GM12878 (cell line): Measurements from ENCODE around the gene CARF. TPM values are rescaled to one million over a fixed set of nuclear protein-coding genes. Genes with fewer than 3 reads are reported as not detected.
A peak's percentile ranks its signal among the peaks of the same experiment; 100 is the strongest.

ENCODE experiments used
- ATAC-seq: fragments of 200-7000 bp; cut with Tn5 transposase; 3 replicates; pipeline ENCODE4 v1.9.1; 2020; ENCODE audit warnings: mild to moderate bottlenecking, moderate library complexity
- BruUV-seq: library from RNA; stranded (reverse); fragments of 400-500 nt; replicated peaks from 2 replicates; lab custom pipeline; 2021; lab: Mats Ljungman, UMichigan
- CTCF ChIA-PET: fragments of 300-600 bp; sonication (Branson Sonifier 250); formaldehyde crosslinking; extraction: SDS; loops from one replicate; lab custom pipeline; 2021; ENCODE audit warnings: inconsistent platforms; lab: Yijun Ruan, JAX
- POLR2A ChIA-PET: fragments of 350-600 bp; formaldehyde crosslinking; extraction: SDS; loops from one replicate; lab custom pipeline; 2021; ENCODE audit warnings: inconsistent platforms; lab: Charles Lee
- RAD21 ChIA-PET: fragments of 300-600 bp; sonication (Branson Sonifier 250); formaldehyde crosslinking; loops from one replicate; lab custom pipeline; 2023; ENCODE audit warnings: antibody characterized with exemption; ENCODE audit not compliant: unreplicated experiment; lab: Charles Lee
- SMC1A ChIA-PET: fragments of 300-600 bp; sonication (Branson Sonifier 250); formaldehyde crosslinking; loops from one replicate; lab custom pipeline; 2023; ENCODE audit not compliant: unreplicated experiment, uncharacterized antibody; lab: Charles Lee
- DNase-seq: peaks from one replicate; pipeline ENCODE4 v3.0.0-alpha.2; 2011; ENCODE audit warnings: low read depth, low spot score
- FAIRE-seq: peaks from 3 replicates; lab custom pipeline; 2011; peaks lifted over from hg19 to GRCh38; lab: Jason Lieb, UNC
- H2AFZ ChIP-seq: 2 replicates; pipeline ENCODE4 v1.6.0; 2011; ENCODE audit warnings: low read depth, low read length, control low read depth; ENCODE audit not compliant: control insufficient read depth
- H3K27ac ChIP-seq: 2 replicates; pipeline ENCODE4 v1.5.1; 2011; ENCODE audit warnings: control low read depth; ENCODE audit not compliant: control insufficient read depth, insufficient read depth
- H3K27me3 ChIP-seq, 2 experiments: replicated peaks in 1 of 2; 2 replicates each; pipeline versions ENCODE4 v1.6.0 to v1.6.1; 2011; ENCODE audit warnings: low read length in 1 of 2; ENCODE audit not compliant: control insufficient read depth in 2 of 2, insufficient read depth in 2 of 2
- H3K36me3 ChIP-seq, 2 experiments: 2 replicates each; pipeline ENCODE4 v1.5.1; 2011; ENCODE audit warnings: low read length in 1 of 2; ENCODE audit not compliant: control insufficient read depth in 2 of 2, insufficient read depth in 2 of 2
- H3K4me1 ChIP-seq: 2 replicates; pipeline ENCODE4 v1.6.1; 2011; ENCODE audit warnings: mild to moderate bottlenecking, low read length, moderate library complexity, mixed read lengths; ENCODE audit not compliant: control insufficient read depth, insufficient read depth
- H3K4me2 ChIP-seq: 2 replicates; pipeline ENCODE4 v1.6.0; 2011; ENCODE audit warnings: control low read depth; ENCODE audit not compliant: control insufficient read depth, insufficient read depth
- H3K4me3 ChIP-seq: fragments of 200-600 bp; sonication (generic); 2 replicates; pipeline ENCODE4 v1.5.1; 2016
- H3K79me2 ChIP-seq: 2 replicates; pipeline ENCODE4 v1.6.0; 2011; ENCODE audit warnings: low read length; ENCODE audit not compliant: control insufficient read depth, insufficient read depth
- H3K9ac ChIP-seq: 2 replicates; pipeline ENCODE4 v1.8.0; 2011; ENCODE audit warnings: low read length, control low read depth, mixed read lengths; ENCODE audit not compliant: control insufficient read depth, insufficient read depth
- H3K9me3 ChIP-seq: replicated peaks from 3 replicates; pipeline ENCODE4 v1.5.1; 2011; ENCODE audit warnings: mild to moderate bottlenecking, low read length; ENCODE audit not compliant: control insufficient read depth, insufficient read depth
- H4K20me1 ChIP-seq: 2 replicates; pipeline ENCODE4 v1.6.0; 2011; ENCODE audit not compliant: control insufficient read depth, insufficient read depth
- ESRRA ChIP-seq: IDR thresholded peaks from 2 replicates; pipeline ENCODE4 v1.6.1; 2012; ENCODE audit warnings: mild to moderate bottlenecking, low read length, improper control_type of control experiment
- EZH2 ChIP-seq: IDR thresholded peaks from 2 replicates; pipeline ENCODE4 v1.6.1; 2012; ENCODE audit warnings: low read depth, mild to moderate bottlenecking, control low read depth, inconsistent platforms, low read length, borderline replicate concordance; ENCODE audit not compliant: control insufficient read depth
- RBBP5 ChIP-seq: fragments of 200-600 bp; sonication (generic); conservative IDR thresholded peaks from 2 replicates; pipeline ENCODE4 v1.6.1; 2016
- RCOR1 ChIP-seq: conservative IDR thresholded peaks from 2 replicates; pipeline ENCODE4 v1.6.1; 2012; ENCODE audit warnings: low read depth, low read length, improper control_type of control experiment
- RELA ChIP-seq: fragments of 450-650 bp; IDR thresholded peaks from 2 replicates; pipeline ENCODE4 v1.8.0; 2014; ENCODE audit warnings: borderline replicate concordance; ENCODE audit not compliant: partially characterized antibody
- SMAD1 ChIP-seq: fragments of 450-650 bp; IDR thresholded peaks from 2 replicates; pipeline ENCODE4 v1.6.1; 2018; ENCODE audit warnings: mild to moderate bottlenecking, low read depth; ENCODE audit not compliant: partially characterized antibody
- SMAD5 ChIP-seq: IDR thresholded peaks from 2 replicates; pipeline ENCODE4 v1.6.1; 2016; ENCODE audit warnings: antibody characterized with exemption, low read depth
- TCF7 ChIP-seq: IDR thresholded peaks from 2 replicates; pipeline ENCODE4 v1.6.1; 2014; ENCODE audit warnings: antibody characterized with exemption, borderline replicate concordance
- ZBED1 ChIP-seq: IDR thresholded peaks from 2 replicates; pipeline ENCODE4 v1.6.1; 2016; ENCODE audit warnings: borderline replicate concordance
- WGBS: methylation state at CpG from one replicate; pipeline ENCODE4 v1.1.6; 2016; ENCODE audit warnings: low lambda C conversion rate; ENCODE audit not compliant: insufficient replicate concordance, insufficient coverage; ENCODE audit errors: missing lambda C conversion rate; 5-methylcytosine and 5-hydroxymethylcytosine counted together
- in situ Hi-C: fragments of 300-500 bp; cut with MboI; formaldehyde crosslinking; loops from 9 replicates; pipeline ENCODE4 v1.14.3; 2018; ENCODE audit warnings: mixed read lengths
- intact Hi-C: fragments of 100-400 bp; cut with micrococcal nuclease; formaldehyde crosslinking; loops from one replicate; pipeline ENCODE4 v1.14.2; 2022; ENCODE audit not compliant: unreplicated experiment
- polyA plus RNA-seq, 11 experiments: library from polyadenylated mRNA; depleted of rRNA in 4 of 11; unstranded in 6 of 11; stranded (reverse) in 5 of 11; fragments of >200 nt; fragmentation: Nextera tagmentation in 4 of 11; fragmentation: Illumina TruSeq in 1 of 11; extraction: Ambion mirVana in 4 of 11; extraction: Trizol in 1 of 11; gene quantifications; 1 replicate in 1 of 11; 2 replicates in 10 of 11; pipeline versions ENCODE4 v1.2.1 to v1.2.3, GENCODE V29; 2011 to 2016; ENCODE audit warnings: inconsistent platforms in 2 of 11, missing spikeins in 2 of 11, low read depth in 1 of 11
- total RNA-seq, 4 experiments: library from RNA; depleted of rRNA in 3 of 4; stranded (reverse); fragments of >200 nt in 3 of 4; fragmentation: Illumina TruSeq in 1 of 4; extraction: Trizol in 1 of 4; gene quantifications; 2 replicates each; pipeline versions ENCODE4 v1.2.1 to v1.2.3, GENCODE V29; 2013 to 2021
- TF ChIP-seq, protein P1 (sequence below): IDR thresholded peaks from 2 replicates; pipeline ENCODE4 v1.6.1; 2011; ENCODE audit warnings: borderline replicate concordance, low read depth, mild to moderate bottlenecking, moderate library complexity, low read length; ENCODE audit not compliant: insufficient read depth, poor library complexity, severe bottlenecking

Gene CARF
- total and polyA plus RNA-seq, 10 of the 15 experiments (the other 5 are each of a cell fraction or from before 2014, with no cell fraction given) = 1.8 to 11.5 (median 6.9) TPM

DNA sequence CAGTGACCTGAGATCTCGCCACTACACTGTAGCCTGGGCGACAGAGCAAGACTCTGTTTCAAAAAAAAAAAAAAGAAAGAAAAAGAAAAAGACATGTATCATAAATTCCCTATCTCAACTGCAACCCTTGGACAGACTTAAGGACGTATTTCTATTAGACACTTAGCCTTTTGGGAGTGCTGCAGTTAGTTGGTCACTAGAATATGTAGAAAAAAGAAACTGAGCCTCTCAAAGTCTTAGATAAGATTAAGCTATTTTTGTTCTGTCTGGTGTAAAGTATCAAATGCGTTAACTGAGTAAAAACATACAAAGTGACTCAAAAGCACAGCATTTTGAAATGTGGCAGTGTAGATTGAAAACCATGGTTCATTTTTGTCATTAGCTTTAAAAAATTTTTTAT lies 109.9 kb downstream of the CARF start:
- Histone ChIP-seq H3K4me3 (no peak overlapping the region), H4K20me1 (no peaks in the 10 kb centered on the region), H3K27me3 (no peaks in the 10 kb centered on the region), H3K4me1 (peaks cover 8% of the 10 kb centered on the region), H3K27ac (no peak overlapping the region), H3K9me3 (no peaks in the 10 kb centered on the region), H3K9ac (no peak overlapping the region)
- intact Hi-C loops = no loop called here
- 2% methylated on average over 3 of the region's 4 CpGs for WGBS
- DNase-seq (no peak), FAIRE-seq (no peak)
- ChIA-PET SMC1A (interaction anchor here (1.2 to 1.8 kb wide), 2 partner anchors 10 to 148 kb away, joined by 3 to 12 read pairs; no protein-coding TSS in a partner anchor), POLR2A (interaction anchor here (0.9 to 2.3 kb wide), 3 partner anchors 8 to 110 kb away, joined by 3 to 10 read pairs (median 3); partner anchors contain the start of gene WDR12), CTCF (interaction anchor here (0.8 to 1.5 kb wide), 3 partner anchors 10 to 12 kb away, joined by 4 to 5 read pairs (median 4); no protein-coding TSS in a partner anchor)
- in situ Hi-C loops = no loop called here
- TF ChIP-seq RBBP5 (no peak), ZBED1 (no peak), TCF7 (no peak), SMAD1 (no peak), SMAD5 (no peak), EZH2 (no peak), RELA (no peak), RCOR1 (no peak), ESRRA (no peak)
- TF ChIP-seq, protein P1, sequence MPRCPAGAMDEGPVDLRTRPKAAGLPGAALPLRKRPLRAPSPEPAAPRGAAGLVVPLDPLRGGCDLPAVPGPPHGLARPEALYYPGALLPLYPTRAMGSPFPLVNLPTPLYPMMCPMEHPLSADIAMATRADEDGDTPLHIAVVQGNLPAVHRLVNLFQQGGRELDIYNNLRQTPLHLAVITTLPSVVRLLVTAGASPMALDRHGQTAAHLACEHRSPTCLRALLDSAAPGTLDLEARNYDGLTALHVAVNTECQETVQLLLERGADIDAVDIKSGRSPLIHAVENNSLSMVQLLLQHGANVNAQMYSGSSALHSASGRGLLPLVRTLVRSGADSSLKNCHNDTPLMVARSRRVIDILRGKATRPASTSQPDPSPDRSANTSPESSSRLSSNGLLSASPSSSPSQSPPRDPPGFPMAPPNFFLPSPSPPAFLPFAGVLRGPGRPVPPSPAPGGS = no peak
- TF ChIP-seq, all 136 proteins: peak for 0
- no peak for ATAC-seq
- no TSS peak for BruUV-seq
- Histone ChIP-seq H2AFZ (no peak overlapping the region), H3K79me2 (peaks cover 16% of the 10 kb centered on the region), H3K4me2 (peak overlapping the region; percentile 26), H3K36me3 (no peaks in the 10 kb centered on the region)
- RAD21 ChIA-PET = interaction anchor here (0.9 kb wide), 1 partner anchor 110 kb away, joined by 3 read pairs; the partner anchor contains the start of genes CARF and WDR12
